Natural killer cell treated with Interleukin-12 subunit alpha and Interleukin-12 subunit beta and Interleukin-15 and Interleukin-18, amount 100 ng/mL, for 72 hours (primary cell): ENCODE measurements around the gene RECK. TPM values are rescaled to one million over a fixed set of nuclear protein-coding genes. Genes with fewer than 3 reads are reported as not detected.
A peak's percentile ranks its signal among the peaks of the same experiment; 100 is the strongest.
"Not testable (repeated sequence)": the region's sequence is repeated elsewhere in the genome, so short reads cannot be mapped to it uniquely, and the experiment has no call there.

Source experiments
- ATAC-seq, 2 donors: fragments of 150-1000 bp; cut with Tn5 transposase in 1 of 2; sonication (Bioruptor Pico), chemical (Tn5 transposase) in 1 of 2; 2 replicates each; pipeline ENCODE4 v1.10.0; 2021
- DNase-seq: peaks from one replicate; pipeline ENCODE4 v3.0.0; 2022; ENCODE audit warnings: low spot score
- H3K27ac Mint-ChIP-seq, 2 donors: 1 replicate in 1 of 2; 2 replicates in 1 of 2; pipeline ENCODE4 v1.8.0; 2022; ENCODE audit warnings: mixed read lengths in 2 of 2, mild to moderate bottlenecking in 1 of 2, moderate library complexity in 1 of 2
- H3K27me3 Mint-ChIP-seq, 2 donors: 1 replicate in 1 of 2; 2 replicates in 1 of 2; pipeline ENCODE4 v1.8.0; 2022; ENCODE audit warnings: mixed read lengths in 2 of 2
- H3K36me3 Mint-ChIP-seq: one replicate; pipeline ENCODE4 v1.8.0; 2022; ENCODE audit warnings: mixed read lengths
- H3K4me1 Mint-ChIP-seq, 2 donors: 1 replicate in 1 of 2; 2 replicates in 1 of 2; pipeline ENCODE4 v1.8.0; 2022; ENCODE audit warnings: low read depth in 2 of 2, mixed read lengths in 2 of 2, mild to moderate bottlenecking in 1 of 2
- H3K4me3 Mint-ChIP-seq: one replicate; pipeline ENCODE4 v1.8.0; 2022; ENCODE audit warnings: mixed read lengths
- H3K9me3 Mint-ChIP-seq: 2 replicates; pipeline ENCODE4 v1.8.0; 2022; ENCODE audit warnings: mixed read lengths
- total RNA-seq, 2 donors: library from RNA; stranded (reverse); gene quantifications; one replicate each; pipeline ENCODE4 v1.2.3, GENCODE V29; 2022

The RECK gene
- total RNA-seq, 2 donors from 2014 or later: 4.0 to 7.0 TPM

GRCh38 chr9:36160126-36160525 is 123.4 kb downstream of the RECK start:
- H3K4me3 Mint-ChIP-seq, H3K9me3 Mint-ChIP-seq, DNase-seq, H3K27ac Mint-ChIP-seq, H3K36me3 Mint-ChIP-seq, H3K27me3 Mint-ChIP-seq, ATAC-seq: not testable (repeated sequence)
- peaks cover 11 to 13% of the 10 kb centered on the region in 2 donors for H3K4me1 Mint-ChIP-seq

- ATAC-seq (no peak), DNase-seq (no peak)
- Mint-ChIP-seq H3K36me3 (no peaks in the 10 kb centered on the region), H3K9me3 (no peaks in the 10 kb centered on the region), H3K27me3 (no peaks in the 10 kb centered on the region), H3K4me3 (no peak overlapping the region), H3K4me1 (peaks cover 11 to 13% of the 10 kb centered on the region in 2 donors), H3K27ac (peak overlapping the region in 1 of 2 donors; percentile 2)
Observed at GRCh38 chr9:36161187-36161586, 124.5 kb downstream of the RECK start.

GRCh38 chr9:36162211-36162738 is 125.6 kb downstream of the RECK start:
- H3K27me3 Mint-ChIP-seq: no peaks in the 10 kb centered on the region

DNA sequence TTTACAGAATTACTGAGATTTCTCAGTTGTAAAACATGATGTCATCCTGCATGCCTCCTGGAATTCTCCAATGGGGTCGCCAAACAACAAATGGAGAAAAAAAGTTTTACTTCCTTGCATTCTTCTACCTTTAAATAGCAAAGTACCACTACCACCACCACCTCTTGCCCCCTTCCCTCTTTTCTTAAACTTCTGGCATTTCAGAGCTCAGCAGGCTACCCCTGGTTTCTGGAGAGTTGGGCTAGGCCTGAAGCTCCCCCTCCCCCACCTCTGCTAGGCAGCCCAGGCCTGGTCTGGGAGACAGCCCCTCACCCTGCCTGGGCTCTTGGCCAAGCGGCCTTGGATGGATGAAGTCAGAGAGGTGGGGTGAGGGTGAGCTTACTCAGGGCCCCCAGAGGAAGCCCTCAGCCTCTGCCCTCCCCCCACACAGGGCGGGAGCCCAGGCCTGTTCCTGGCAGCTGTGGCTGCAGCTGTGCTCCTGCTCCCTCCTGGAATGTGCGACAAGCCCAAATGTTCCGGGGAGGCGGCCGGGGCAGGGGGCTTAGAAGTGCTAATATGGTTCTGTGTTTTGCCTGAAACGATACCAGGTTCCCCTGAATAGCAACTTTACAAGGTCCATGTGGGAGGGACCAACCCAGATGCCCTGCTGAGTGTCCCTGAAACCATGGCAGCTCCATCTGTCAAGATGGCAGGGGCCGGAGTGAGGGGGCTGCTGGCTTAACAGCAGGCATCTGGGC is 126.5 kb downstream of the RECK start:
- H3K4me1 Mint-ChIP-seq: peaks cover 13 to 15% of the 10 kb centered on the region in 2 donors
- H3K27ac Mint-ChIP-seq: no peak overlapping the region
- H3K36me3 Mint-ChIP-seq: no peaks in the 10 kb centered on the region
- H3K9me3 Mint-ChIP-seq: no peaks in the 10 kb centered on the region
- no peaks in the 10 kb centered on the region for H3K27me3 Mint-ChIP-seq
- no peak overlapping the region for H3K4me3 Mint-ChIP-seq
- ATAC-seq: no peak
- no peak for DNase-seq

More at GRCh38 chr9:36162211-36162738, 125.6 kb downstream of the RECK start:
- no peaks in the 10 kb centered on the region for H3K9me3 Mint-ChIP-seq
- H3K36me3 Mint-ChIP-seq: no peaks in the 10 kb centered on the region
- no peak overlapping the region for H3K4me3 Mint-ChIP-seq
- ATAC-seq: no peak
- peaks cover 13 to 15% of the 10 kb centered on the region in 2 donors for H3K4me1 Mint-ChIP-seq
- H3K27ac Mint-ChIP-seq: no peak overlapping the region
- DNase-seq: no peak

DNA sequence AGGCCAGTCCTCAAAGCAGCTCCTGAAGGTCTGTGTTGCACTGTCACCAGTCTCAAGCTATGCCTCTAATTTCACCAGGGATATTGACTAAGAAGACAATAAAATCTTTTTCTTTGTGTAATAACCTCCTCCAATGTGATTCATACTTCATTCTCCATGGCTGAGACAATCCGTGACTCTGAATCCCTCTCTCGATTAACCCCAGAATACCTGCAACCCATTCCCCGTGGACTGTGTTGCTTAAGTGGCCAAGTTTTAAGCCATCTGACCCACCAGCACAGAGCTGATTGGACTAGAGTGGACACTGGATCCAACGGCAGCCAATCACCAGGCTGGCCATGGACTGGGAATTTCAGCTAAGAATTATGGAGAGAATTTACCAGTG is 127.1 kb downstream of the RECK start:
- Mint-ChIP-seq H3K4me1 (peaks cover 12 to 13% of the 10 kb centered on the region in 2 donors), H3K9me3 (no peaks in the 10 kb centered on the region), H3K36me3 (no peaks in the 10 kb centered on the region), H3K4me3 (no peak overlapping the region), H3K27ac (no peak overlapping the region), H3K27me3 (no peaks in the 10 kb centered on the region)
- ATAC-seq (no peak), DNase-seq (no peak)

GRCh38 chr9:36164372-36164771 is 127.7 kb downstream of the RECK start:
- H3K4me1 Mint-ChIP-seq: peaks cover 7 to 10% of the 10 kb centered on the region in 2 donors
- H3K4me3 Mint-ChIP-seq: no peak overlapping the region
- no peak for ATAC-seq
- H3K27ac Mint-ChIP-seq: no peak overlapping the region
- no peaks in the 10 kb centered on the region for H3K27me3 Mint-ChIP-seq
- H3K36me3 Mint-ChIP-seq: no peaks in the 10 kb centered on the region
- no peaks in the 10 kb centered on the region for H3K9me3 Mint-ChIP-seq
- no peak for DNase-seq

GRCh38 chr9:36164989-36165388 is 128.3 kb downstream of the RECK start:
- DNase-seq (no peak), ATAC-seq (no peak)
- H3K27ac Mint-ChIP-seq: no peak overlapping the region
- no peaks in the 10 kb centered on the region for H3K9me3 Mint-ChIP-seq
- H3K4me3 Mint-ChIP-seq: peak overlapping the region; percentile 42
- no peaks in the 10 kb centered on the region for H3K36me3 Mint-ChIP-seq
- H3K4me1 Mint-ChIP-seq: peaks cover 6 to 9% of the 10 kb centered on the region in 2 donors
- peaks cover 0 to 4% of the 10 kb centered on the region in 2 donors for H3K27me3 Mint-ChIP-seq

GRCh38 chr9:36165826-36166167 is 129.1 kb downstream of the RECK start:
- no peaks in the 10 kb centered on the region for H3K36me3 Mint-ChIP-seq
- H3K27ac Mint-ChIP-seq: peak overlapping the region in 1 of 2 donors; percentile 33
- ATAC-seq (no peak), DNase-seq (no peak)
- no peaks in the 10 kb centered on the region for H3K9me3 Mint-ChIP-seq
- H3K27me3 Mint-ChIP-seq: peaks cover 0 to 4% of the 10 kb centered on the region in 2 donors
- H3K4me3 Mint-ChIP-seq: peak overlapping the region; percentile 42
- H3K4me1 Mint-ChIP-seq: peaks cover 5 to 6% of the 10 kb centered on the region in 2 donors

DNA sequence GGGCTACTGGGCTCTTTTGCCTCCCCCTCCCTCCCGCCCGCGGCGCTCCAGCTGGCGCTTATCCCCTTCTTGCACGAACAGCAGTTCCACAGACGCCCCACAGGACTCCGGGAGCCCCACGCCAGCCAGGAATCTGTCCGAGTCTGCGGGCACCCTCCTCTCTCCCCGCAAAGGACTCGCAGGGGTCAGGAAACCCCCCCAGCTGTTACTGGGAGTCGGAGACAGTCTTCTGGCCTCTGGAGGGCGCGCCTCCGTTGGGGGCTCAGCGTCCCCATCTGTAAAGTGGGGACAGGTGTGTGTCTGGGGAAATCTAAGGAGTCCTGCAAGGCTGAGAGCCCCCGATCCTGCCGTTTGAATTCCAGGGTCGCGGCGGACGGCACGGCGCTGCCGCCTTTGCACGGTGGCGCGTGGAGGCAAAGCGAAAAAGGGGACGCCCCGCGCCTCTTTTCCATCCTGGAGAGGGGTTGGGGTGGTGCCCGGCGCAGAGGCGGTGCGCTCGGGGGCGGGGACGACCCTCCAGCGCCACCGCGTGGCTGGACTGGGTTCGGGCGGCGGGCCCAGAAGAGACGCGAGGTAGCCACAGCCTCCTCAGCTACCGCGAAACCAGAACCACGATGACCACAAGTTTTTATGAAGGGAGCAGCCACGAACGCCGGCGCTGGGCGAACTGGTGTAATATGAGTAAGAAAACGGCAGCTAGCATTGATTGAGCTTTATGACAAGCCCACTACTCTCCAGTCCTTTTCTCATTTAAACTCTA is 129.6 kb downstream of the RECK start:
- Mint-ChIP-seq H3K27ac (no peak overlapping the region), H3K9me3 (no peaks in the 10 kb centered on the region), H3K27me3 (peaks cover 0 to 4% of the 10 kb centered on the region in 2 donors), H3K36me3 (no peaks in the 10 kb centered on the region), H3K4me3 (peak overlapping the region; percentile 66), H3K4me1 (peaks cover under 1 to 5% of the 10 kb centered on the region in 2 donors)
- peak; percentile 97 to 99 for ATAC-seq
- DNase-seq: peak; percentile 89

- Mint-ChIP-seq H3K9me3 (no peaks in the 10 kb centered on the region), H3K27me3 (peaks cover 0 to 6% of the 10 kb centered on the region in 2 donors), H3K4me1 (peaks cover 0 to 5% of the 10 kb centered on the region in 2 donors), H3K4me3 (no peak within 1 kb of the TSS), H3K36me3 (no peaks in the 10 kb centered on the region), H3K27ac (no peak within 1 kb of the TSS)
- DNase-seq (no peak), ATAC-seq (no peak)
Observed at GRCh38 chr9:36169166-36169565, 132.5 kb downstream of the RECK start, which contains the start of gene CCIN. TSS of gene CCIN (plus strand) at chr9:36169388. CDS start at chr9:36169503, 115 bp downstream.

GRCh38 chr9:36169708-36170107 is 133.0 kb downstream of the RECK start:
- no peak overlapping the region for H3K4me3 Mint-ChIP-seq

GRCh38 chr9:36170531-36170930 is 133.8 kb downstream of the RECK start:
- H3K27me3 Mint-ChIP-seq: peaks cover 0 to 6% of the 10 kb centered on the region in 2 donors
- ATAC-seq (no peak), DNase-seq (no peak)
- H3K4me3 Mint-ChIP-seq: no peak overlapping the region
- H3K9me3 Mint-ChIP-seq: no peaks in the 10 kb centered on the region
- no peak overlapping the region for H3K27ac Mint-ChIP-seq
- no peaks in the 10 kb centered on the region for H3K36me3 Mint-ChIP-seq
- H3K4me1 Mint-ChIP-seq: peaks cover 0 to 5% of the 10 kb centered on the region in 2 donors

More at GRCh38 chr9:36169708-36170107, 133.0 kb downstream of the RECK start:
- Mint-ChIP-seq H3K27ac (no peak overlapping the region), H3K9me3 (no peaks in the 10 kb centered on the region), H3K36me3 (no peaks in the 10 kb centered on the region), H3K4me1 (peaks cover 0 to 5% of the 10 kb centered on the region in 2 donors), H3K27me3 (peaks cover 0 to 6% of the 10 kb centered on the region in 2 donors)
- ATAC-seq (no peak), DNase-seq (no peak)

- Mint-ChIP-seq H3K4me3 (no peak overlapping the region), H3K27me3 (peaks cover 5 to 6% of the 10 kb centered on the region in 2 donors), H3K4me1 (no peaks in the 10 kb centered on the region), H3K36me3 (no peaks in the 10 kb centered on the region), H3K27ac (no peak overlapping the region), H3K9me3 (no peaks in the 10 kb centered on the region)
- DNase-seq (no peak), ATAC-seq (no peak)
Observed at GRCh38 chr9:36173861-36174260, 137.1 kb downstream of the RECK start.
